Thoracic aorta (tissue), 2 donors: Measurements from ENCODE around the gene GAK. TPM values are rescaled to one million over a fixed set of nuclear protein-coding genes. Genes with fewer than 3 reads are reported as not detected.

Experiments used
- ATAC-seq: fragments of 150-250 bp; one replicate; pipeline ENCODE4 v1.8.0; 2017; ENCODE audit warnings: low read depth; ENCODE audit not compliant: insufficient number of reproducible peaks, low FRiP score
- DNase-seq: peaks from one replicate; pipeline ENCODE4 v3.0.0-alpha.2; 2020; ENCODE audit warnings: low spot score
- H3K27ac ChIP-seq, 2 donors: fragments of 200-600 bp; sonication (generic); 1 replicate in 1 of 2; 2 replicates in 1 of 2; pipeline ENCODE4 v1.5.1; 2016; ENCODE audit warnings: mild to moderate bottlenecking in 2 of 2, moderate library complexity in 2 of 2
- H3K27me3 ChIP-seq: fragments of 200-600 bp; sonication (generic); replicated peaks from 2 replicates; pipeline ENCODE4 v1.6.0; 2016; ENCODE audit warnings: mild to moderate bottlenecking; ENCODE audit not compliant: insufficient read depth
- H3K36me3 ChIP-seq: fragments of 200-600 bp; sonication (generic); one replicate; pipeline ENCODE4 v1.5.1; 2016
- H3K4me1 ChIP-seq, 2 donors: fragments of 200-600 bp; sonication (generic); 1 replicate in 1 of 2; 2 replicates in 1 of 2; pipeline versions ENCODE4 v1.5.1 to v1.6.0; 2016; ENCODE audit warnings: low read depth in 2 of 2, mild to moderate bottlenecking in 1 of 2; ENCODE audit not compliant: control insufficient read depth in 1 of 2
- H3K4me3 ChIP-seq: fragments of 200-600 bp; sonication (generic); 2 replicates; pipeline ENCODE4 v1.5.1; 2016; ENCODE audit warnings: mild to moderate bottlenecking
- H3K9me3 ChIP-seq: fragments of 200-600 bp; sonication (generic); 2 replicates; pipeline ENCODE4 v1.5.1; 2016
- total RNA-seq, 2 donors: library from RNA; depleted of rRNA; stranded (reverse); fragments of >200 nt; gene quantifications; one replicate each; pipeline versions ENCODE4 v1.1.0 to v1.2.3, GENCODE V29; 2016
- TF ChIP-seq, protein P1 (sequence below): fragments of 200-600 bp; sonication (generic); IDR thresholded peaks from one replicate; pipeline ENCODE4 v1.5.1; 2019; ENCODE audit warnings: antibody characterized with exemption

Gene GAK
- total RNA-seq, 2 donors from 2014 or later: 111 to 170 TPM

DNA sequence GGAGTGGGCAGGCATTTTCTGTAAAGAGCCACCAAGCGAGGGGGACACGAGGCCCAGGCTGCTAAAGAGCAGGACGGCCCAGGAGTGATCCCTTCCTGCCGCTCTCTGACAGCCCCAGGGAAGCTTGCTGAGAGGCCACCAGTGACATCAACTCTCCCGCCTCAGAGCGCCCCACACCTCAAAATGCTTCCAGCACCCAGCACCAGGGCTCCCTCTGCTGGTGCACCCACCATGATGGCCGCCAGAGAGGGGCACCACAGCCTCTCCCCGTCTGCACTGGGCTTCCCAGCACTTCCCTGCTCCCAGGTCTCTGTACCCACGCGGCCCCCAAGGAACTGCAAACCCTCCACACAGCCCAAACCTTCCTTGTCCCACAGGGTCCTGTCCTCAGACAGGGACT, 40.4 kb downstream of the GAK start:
- Histone ChIP-seq H3K36me3 (peaks cover 52% of the 10 kb centered on the region), H3K27ac (no peak overlapping the region)
- TF ChIP-seq, protein P1, sequence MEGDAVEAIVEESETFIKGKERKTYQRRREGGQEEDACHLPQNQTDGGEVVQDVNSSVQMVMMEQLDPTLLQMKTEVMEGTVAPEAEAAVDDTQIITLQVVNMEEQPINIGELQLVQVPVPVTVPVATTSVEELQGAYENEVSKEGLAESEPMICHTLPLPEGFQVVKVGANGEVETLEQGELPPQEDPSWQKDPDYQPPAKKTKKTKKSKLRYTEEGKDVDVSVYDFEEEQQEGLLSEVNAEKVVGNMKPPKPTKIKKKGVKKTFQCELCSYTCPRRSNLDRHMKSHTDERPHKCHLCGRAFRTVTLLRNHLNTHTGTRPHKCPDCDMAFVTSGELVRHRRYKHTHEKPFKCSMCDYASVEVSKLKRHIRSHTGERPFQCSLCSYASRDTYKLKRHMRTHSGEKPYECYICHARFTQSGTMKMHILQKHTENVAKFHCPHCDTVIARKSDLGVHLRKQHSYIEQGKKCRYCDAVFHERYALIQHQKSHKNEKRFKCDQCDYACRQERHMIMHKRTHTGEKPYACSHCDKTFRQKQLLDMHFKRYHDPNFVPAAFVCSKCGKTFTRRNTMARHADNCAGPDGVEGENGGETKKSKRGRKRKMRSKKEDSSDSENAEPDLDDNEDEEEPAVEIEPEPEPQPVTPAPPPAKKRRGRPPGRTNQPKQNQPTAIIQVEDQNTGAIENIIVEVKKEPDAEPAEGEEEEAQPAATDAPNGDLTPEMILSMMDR: no peak

DNA sequence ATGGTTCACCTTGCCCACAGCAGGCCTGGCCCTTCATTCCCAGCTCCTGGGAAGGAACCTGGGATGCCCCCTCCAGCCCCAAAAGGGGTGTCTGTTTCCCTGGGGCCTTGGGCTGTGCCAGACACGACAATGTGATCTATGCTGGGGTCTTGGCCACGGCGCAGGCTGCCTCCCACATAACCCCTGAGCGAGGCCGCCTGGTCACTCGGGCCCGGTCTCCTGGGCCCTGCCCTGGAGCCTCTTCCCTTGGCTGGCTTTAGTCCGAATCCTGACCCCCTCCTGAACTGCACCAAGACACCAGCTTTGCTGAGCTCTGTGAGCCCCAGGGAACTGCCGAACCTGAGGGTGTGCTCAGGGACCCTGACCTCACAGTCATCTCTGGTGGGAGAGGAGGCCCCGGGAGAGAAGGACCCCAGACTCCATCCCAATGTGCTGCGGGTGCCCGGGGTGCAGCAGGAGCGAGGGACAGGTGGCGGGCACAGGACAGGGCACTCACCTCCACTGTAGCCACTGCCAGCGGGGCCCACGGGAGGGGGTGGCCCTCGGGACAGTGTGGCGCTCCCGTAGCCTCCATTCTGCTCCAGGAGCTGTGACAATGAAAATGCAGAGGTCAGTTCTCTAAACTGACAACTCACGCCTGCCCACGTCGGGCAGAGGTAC, 42.0 kb downstream of the GAK start:
- Histone ChIP-seq H3K4me1 (no peaks in the 10 kb centered on the region), H3K4me3 (no peak overlapping the region), H3K27me3 (no peaks in the 10 kb centered on the region), H3K9me3 (no peaks in the 10 kb centered on the region), H3K36me3 (peaks cover 44% of the 10 kb centered on the region), H3K27ac (no peak overlapping the region)
- ATAC-seq: no peak
- no peak for DNase-seq
- TF ChIP-seq, protein P1: no peak

More for the DNA sequence above, 40.4 kb downstream of the GAK start:
- H3K27me3 ChIP-seq: no peaks in the 10 kb centered on the region
- DNase-seq (no peak), ATAC-seq (no peak)
- H3K4me1 ChIP-seq: no peaks in the 10 kb centered on the region
- no peaks in the 10 kb centered on the region for H3K9me3 ChIP-seq
- H3K4me3 ChIP-seq: no peak overlapping the region

DNA sequence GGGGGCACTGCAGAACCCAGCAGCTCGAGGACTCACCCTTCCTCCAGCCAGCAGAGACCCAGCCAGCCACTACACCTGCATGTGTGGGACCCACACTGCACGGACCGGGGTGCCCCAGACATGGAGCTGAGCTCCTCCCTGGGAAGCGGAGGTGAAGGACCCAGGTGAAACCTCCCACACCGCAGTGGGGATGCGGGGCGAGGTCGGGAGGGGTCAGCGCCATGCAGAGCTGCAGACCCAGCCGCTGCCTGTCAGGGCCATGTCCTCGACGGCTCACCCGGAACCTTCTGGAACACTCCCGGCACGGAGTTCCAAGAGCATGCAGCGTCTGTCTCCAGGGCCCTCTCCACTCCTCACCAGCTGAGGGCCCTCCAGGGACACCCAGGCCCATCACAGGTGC, 42.6 kb downstream of the GAK start:
- Histone ChIP-seq H3K27ac (no peak overlapping the region), H3K9me3 (no peaks in the 10 kb centered on the region), H3K4me1 (no peaks in the 10 kb centered on the region), H3K4me3 (no peak overlapping the region), H3K36me3 (peaks cover 41% of the 10 kb centered on the region), H3K27me3 (no peaks in the 10 kb centered on the region)
- no peak for ATAC-seq
- no peak for DNase-seq
- TF ChIP-seq, protein P1: no peak

DNA sequence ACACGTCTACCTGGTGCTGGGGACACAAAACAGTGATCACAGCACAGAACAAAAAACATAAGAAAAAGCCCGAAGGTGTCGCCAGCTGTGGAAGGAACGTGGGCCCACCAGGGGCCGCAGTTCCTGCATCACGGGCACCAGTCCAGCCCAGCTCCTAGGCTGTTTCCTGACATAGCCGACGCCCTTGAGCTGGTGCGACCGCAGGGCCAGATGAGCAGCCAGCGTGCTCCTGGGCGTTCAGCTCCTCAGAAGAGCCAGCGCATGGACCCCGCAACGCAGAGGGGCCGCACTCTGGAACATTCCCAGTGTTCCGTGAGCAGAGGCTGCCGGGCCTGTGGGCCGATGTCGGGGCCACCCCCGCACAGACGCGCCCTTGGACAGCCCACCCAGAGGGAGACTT, 44.1 kb downstream of the GAK start:
- TF ChIP-seq, protein P1: no peak

DNA sequence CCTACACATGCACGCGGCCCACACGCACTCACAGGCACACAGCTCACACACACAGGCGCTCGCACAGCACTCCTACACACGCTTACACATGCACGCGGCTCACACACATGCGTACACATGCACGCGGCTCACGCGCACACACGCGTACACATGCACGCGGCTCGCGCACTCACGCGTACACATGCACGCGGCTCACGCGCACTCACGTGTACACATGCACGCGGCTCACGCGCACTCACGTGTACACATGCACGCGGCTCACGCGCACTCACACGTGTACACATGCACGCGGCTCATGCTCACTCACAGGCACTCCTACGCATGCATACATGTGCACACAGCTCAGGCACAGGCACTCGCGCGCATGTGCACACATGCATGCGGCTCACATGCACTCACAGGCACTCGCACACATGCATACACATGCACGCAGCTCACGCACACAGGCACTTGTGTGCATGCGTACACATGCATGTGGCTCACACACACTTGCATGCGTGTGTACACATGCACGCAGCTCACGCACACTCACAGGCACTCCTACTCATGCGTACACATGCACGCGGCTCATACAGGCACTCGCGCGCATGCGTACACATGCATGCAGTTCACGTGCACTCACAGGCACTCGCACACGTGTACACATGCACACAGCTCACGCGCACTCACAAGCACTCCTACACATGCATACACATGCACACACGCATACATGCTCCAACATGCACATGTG, 44.9 kb downstream of the GAK start:
- no peaks in the 10 kb centered on the region for H3K4me1 ChIP-seq
- TF ChIP-seq, protein P1: no peak
- peaks cover 31% of the 10 kb centered on the region for H3K36me3 ChIP-seq
- DNase-seq (no peak), ATAC-seq (no peak)
- H3K27ac ChIP-seq: no peak overlapping the region
- no peaks in the 10 kb centered on the region for H3K9me3 ChIP-seq
- no peak overlapping the region for H3K4me3 ChIP-seq
- H3K27me3 ChIP-seq: no peaks in the 10 kb centered on the region

More for the DNA sequence above, 44.1 kb downstream of the GAK start:
- no peaks in the 10 kb centered on the region for H3K9me3 ChIP-seq
- ATAC-seq (no peak), DNase-seq (no peak)
- no peak overlapping the region for H3K4me3 ChIP-seq
- no peaks in the 10 kb centered on the region for H3K27me3 ChIP-seq
- H3K27ac ChIP-seq: no peak overlapping the region
- peaks cover 38% of the 10 kb centered on the region for H3K36me3 ChIP-seq
- H3K4me1 ChIP-seq: no peaks in the 10 kb centered on the region
